A549 (cell line): ENCODE data around the gene SMPD1. TPM values are rescaled to one million over a fixed set of nuclear protein-coding genes. Genes with fewer than 3 reads are reported as not detected.

Experiments used
- ATAC-seq, 2 experiments: fragments of 200-7000 bp in 1 of 2; fragments of >200 bp in 1 of 2; cut with Nextera tagmentation in 1 of 2; cut with Tn5 transposase in 1 of 2; 3 replicates each; pipeline versions ENCODE4 v1.8.0 to v1.9.1; 2018 to 2020; ENCODE audit warnings: mild to moderate bottlenecking in 1 of 2, moderate library complexity in 1 of 2
- CTCF ChIA-PET: fragments of 300-600 bp; sonication (Branson Sonifier 250); formaldehyde crosslinking; extraction: SDS; loops from one replicate; lab custom pipeline; 2021; ENCODE audit warnings: antibody characterized with exemption, inconsistent platforms; lab: Yijun Ruan, JAX
- POLR2A ChIA-PET: fragments of 350-600 bp; formaldehyde crosslinking; extraction: SDS; loops from one replicate; lab custom pipeline; 2021; ENCODE audit warnings: antibody characterized with exemption, inconsistent platforms; lab: Yijun Ruan, JAX
- DNase-seq, 2 experiments: peaks; one replicate each; pipeline versions ENCODE4 v3.0.0 to v3.0.0-alpha.2; 2011 to 2016; ENCODE audit warnings: low read depth in 1 of 2, low spot score in 1 of 2
- FAIRE-seq: peaks from 2 replicates; lab custom pipeline; 2011; peaks lifted over from hg19 to GRCh38; lab: Jason Lieb, UNC
- H3K27ac ChIP-seq, 2 experiments: fragments of >200 bp; sonication (Bioruptor Twin); formaldehyde crosslinking; 3 replicates each; pipeline ENCODE4 v1.5.1; 2016 to 2017
- H3K4me1 ChIP-seq: fragments of >200 bp; sonication (Bioruptor Twin); formaldehyde crosslinking; 3 replicates; pipeline ENCODE4 v1.6.1; 2016
- H3K4me2 ChIP-seq: fragments of >200 bp; sonication (Bioruptor Twin); formaldehyde crosslinking; 3 replicates; pipeline ENCODE4 v1.6.1; 2016
- H3K4me3 ChIP-seq: fragments of >200 bp; sonication (Bioruptor Twin); formaldehyde crosslinking; 3 replicates; pipeline ENCODE4 v1.5.1; 2016
- H3K9me3 ChIP-seq: fragments of >200 bp; sonication (Bioruptor Twin); formaldehyde crosslinking; 3 replicates; pipeline ENCODE4 v1.6.1; 2016
- ATOH8 ChIP-seq: fragments of 250-450 bp; sonication (Bioruptor Pico); IDR thresholded peaks from 2 replicates; pipeline ENCODE4 v1.5.0; 2020; ENCODE audit warnings: low read depth, mild to moderate bottlenecking, moderate library complexity
- E2F6 ChIP-seq: IDR thresholded peaks from 2 replicates; pipeline ENCODE4 v1.6.1; 2012; ENCODE audit warnings: low read depth, borderline replicate concordance
- EHF ChIP-seq: fragments of 250-450 bp; sonication (Bioruptor Pico); IDR thresholded peaks from 2 replicates; pipeline ENCODE4 v1.5.0; 2020; ENCODE audit warnings: mild to moderate bottlenecking
- EHMT2 ChIP-seq: fragments of 200-600 bp; sonication (generic); IDR thresholded peaks from 2 replicates; pipeline ENCODE4 v1.6.1; 2016; ENCODE audit warnings: antibody characterized with exemption, low read depth, mild to moderate bottlenecking, moderate library complexity
- FOSL2 ChIP-seq, 2 experiments: fragments of 450-650 bp in 1 of 2; fragments of >200 bp in 1 of 2; sonication (Bioruptor Twin) in 1 of 2; formaldehyde crosslinking; IDR thresholded peaks; 2 replicates each; pipeline versions ENCODE4 v1.5.0 to v1.6.1; 2016 to 2020; ENCODE audit warnings: mild to moderate bottlenecking in 1 of 2, moderate library complexity in 1 of 2
- FOXS1 ChIP-seq: fragments of 250-450 bp; sonication (Bioruptor Pico); IDR thresholded peaks from 2 replicates; pipeline ENCODE4 v1.5.0; 2020; ENCODE audit warnings: mild to moderate bottlenecking, moderate library complexity
- GATA3 ChIP-seq: IDR thresholded peaks from 2 replicates; pipeline ENCODE4 v1.6.1; 2012; ENCODE audit warnings: borderline replicate concordance
- HDAC2 ChIP-seq: fragments of 200-600 bp; sonication (generic); IDR thresholded peaks from 2 replicates; pipeline ENCODE4 v1.6.1; 2016
- HMGXB4 ChIP-seq: fragments of 250-450 bp; sonication (Bioruptor Pico); IDR thresholded peaks from 2 replicates; pipeline ENCODE4 v1.5.0; 2021; ENCODE audit warnings: mild to moderate bottlenecking, moderate library complexity, borderline replicate concordance
- HOXA7 ChIP-seq: fragments of 250-450 bp; sonication (Bioruptor Pico); IDR thresholded peaks from 2 replicates; pipeline ENCODE4 v1.5.0; 2020; ENCODE audit warnings: mild to moderate bottlenecking, moderate library complexity
- JUN ChIP-seq, 2 experiments: fragments of >200 bp; sonication (Bioruptor Twin); formaldehyde crosslinking; IDR thresholded peaks; 2 replicates in 1 of 2; 3 replicates in 1 of 2; pipeline ENCODE4 v1.6.1; 2016 to 2017
- KDM1A ChIP-seq: fragments of 200-600 bp; sonication (generic); IDR thresholded peaks from 2 replicates; pipeline ENCODE4 v1.6.1; 2016; ENCODE audit warnings: low read depth, mild to moderate bottlenecking
- KDM5A ChIP-seq: fragments of 200-600 bp; sonication (generic); IDR thresholded peaks from 2 replicates; pipeline ENCODE4 v1.6.1; 2016; ENCODE audit warnings: antibody characterized with exemption, mild to moderate bottlenecking
- MAFK ChIP-seq: fragments of 450-650 bp; IDR thresholded peaks from 2 replicates; pipeline ENCODE4 v1.6.1; 2014; ENCODE audit not compliant: partially characterized antibody
- MAX ChIP-seq: IDR thresholded peaks from 2 replicates; pipeline ENCODE4 v1.6.1; 2012
- MYC ChIP-seq: IDR thresholded peaks from 2 replicates; pipeline ENCODE4 v1.6.1; 2012; ENCODE audit warnings: mild to moderate bottlenecking, inconsistent platforms, low read length, improper control_type of control experiment, borderline replicate concordance
- NR3C1 ChIP-seq: fragments of >200 bp; sonication (Bioruptor Twin); formaldehyde crosslinking; IDR thresholded peaks from 3 replicates; pipeline ENCODE4 v1.6.1; 2017
- PBX3 ChIP-seq: IDR thresholded peaks from 2 replicates; pipeline ENCODE4 v1.6.1; 2012
- POLR2A ChIP-seq: IDR thresholded peaks from 2 replicates; pipeline ENCODE4 v1.6.1; 2012; ENCODE audit warnings: mild to moderate bottlenecking, low read length
- RAD21 ChIP-seq, 2 experiments: fragments of >200 bp in 1 of 2; sonication (Bioruptor Twin) in 1 of 2; formaldehyde crosslinking in 1 of 2; IDR thresholded peaks in 1 of 2; conservative IDR thresholded peaks in 1 of 2; 2 replicates in 1 of 2; 3 replicates in 1 of 2; pipeline ENCODE4 v1.6.1; 2012 to 2018; ENCODE audit warnings: inconsistent platforms in 1 of 2
- RCOR1 ChIP-seq: fragments of 150-350 bp; IDR thresholded peaks from 2 replicates; pipeline ENCODE4 v1.6.1; 2014; ENCODE audit warnings: antibody characterized with exemption, low read length, low read depth
- RFX5 ChIP-seq: fragments of 450-650 bp; IDR thresholded peaks from 2 replicates; pipeline ENCODE4 v1.7.1; 2014; ENCODE audit warnings: antibody characterized with exemption, mild to moderate bottlenecking, moderate library complexity
- SMC3 ChIP-seq: fragments of >200 bp; sonication (Bioruptor Twin); formaldehyde crosslinking; IDR thresholded peaks from 3 replicates; pipeline ENCODE4 v1.6.1; 2018; ENCODE audit warnings: inconsistent platforms
- TFCP2L1 ChIP-seq: fragments of 250-450 bp; sonication (Bioruptor Pico); IDR thresholded peaks from 2 replicates; pipeline ENCODE4 v1.5.0; 2021; ENCODE audit warnings: mild to moderate bottlenecking
- ZFP36 ChIP-seq: fragments of 450-650 bp; IDR thresholded peaks from 2 replicates; pipeline ENCODE4 v1.6.1; 2014; ENCODE audit warnings: borderline replicate concordance; ENCODE audit not compliant: partially characterized antibody
- WGBS: methylation state at CpG from one replicate; pipeline ENCODE4 v1.1.6; 2017; ENCODE audit errors: missing lambda C conversion rate; 5-methylcytosine and 5-hydroxymethylcytosine counted together
- polyA minus RNA-seq: library from RNA; depleted of rRNA, polyadenylated mRNA; stranded (reverse); fragments of >200 nt; gene quantifications from 2 replicates; pipeline ENCODE4 v1.2.3, GENCODE V29; 2011; rRNA and poly(A)+ RNA removed
- polyA plus RNA-seq, 4 experiments: library from polyadenylated mRNA; depleted of rRNA in 3 of 4; stranded (reverse); fragments of >200 nt; fragmentation: RNase III in 1 of 4; extraction: RNeasy Plus Mini Kit Qiagen cat#74134 plus additional on column Dnase treatment in 1 of 4; gene quantifications; 2 replicates in 3 of 4; 3 replicates in 1 of 4; pipeline ENCODE4 v1.2.3, GENCODE V29; 2011 to 2017

SMPD1 gene
- 5.1 and 5.5 TPM in 2 replicates for polyA plus RNA-seq (2011; rRNA removed)
- polyA plus RNA-seq (2012; cell fraction: cytosol; rRNA removed) = 5.2 and 6.7 TPM in 2 replicates
- 9.4 and 10.6 TPM in 2 replicates for polyA plus RNA-seq (2012; cell fraction: nucleus; rRNA removed)
- 5.7 to 6.8 TPM (median 6.5 TPM) in 3 replicates for polyA plus RNA-seq (2017; fragmentation: RNase III; extraction: RNeasy Plus Mini Kit Qiagen cat#74134 plus additional on column Dnase treatment)
- polyA minus RNA-seq = 7.1 and 8.0 TPM in 2 replicates

GRCh38 chr11:6389905-6390717 is at the start of gene SMPD1:
SMPD1 (plus strand) TSS chr11:6390474; CDS start chr11:6390599, 125 bp downstream.
- Histone ChIP-seq H3K27ac (peak within 1 kb of the TSS; percentile 77 to 87), H3K4me2 (peak within 1 kb of the TSS; percentile 82), H3K4me3 (peak within 1 kb of the TSS; percentile 51), H3K4me1 (peaks cover 32% of the 10 kb centered on the region), H3K9me3 (no peaks in the 10 kb centered on the region)
- TF ChIP-seq RCOR1 (no peak), POLR2A (0 out of 2 replicates have a peak, but pooled peaks have one; percentile 31), PBX3 (peak; percentile 67; the same call in 1 of the 2 replicates), SMC3 (no peak), GATA3 (0 out of 2 replicates have a peak, but pooled peaks have one; percentile 9), TFCP2L1 (CRISPR knock-in tag) (no peak), MAX (peak; percentile 40), HDAC2 (no peak), KDM1A (no peak), MYC (0 out of 2 replicates have a peak, but pooled peaks have one; percentile 15), E2F6 (0 out of 2 replicates have a peak, but pooled peaks have one; percentile 54), JUN (IDR thresholded peaks at IDR 0.05) (peak in 1 of 2 experiments; percentile 41; a peak in 2 of 5 replicates), FOSL2 (IDR thresholded peaks at IDR 0.05) (no peak), FOSL2 (CRISPR knock-in tag; IDR thresholded peaks at IDR 0.05) (peak; percentile 49), ZFP36 (no peak), KDM5A (no peak), NR3C1 (no peak), HOXA7 (CRISPR knock-in tag) (no peak)
- DNase-seq = peak; percentile 82
- CTCF ChIA-PET = interaction anchor here (0.6 to 3.7 kb wide), 7 partner anchors 11 to 115 kb away, joined by 3 to 45 read pairs (median 5); no protein-coding TSS in a partner anchor
- no peak for FAIRE-seq
- POLR2A ChIA-PET = interaction anchor here (1.0 to 4.3 kb wide), 4 partner anchors 10 to 91 kb away, joined by 3 to 26 read pairs (median 5); partner anchors contain the start of genes APBB1, ARFIP2 and TIMM10B
- 1% methylated on average over 20 of the region's 63 CpGs for WGBS
- peak; percentile 90 to 94 for ATAC-seq

- CTCF ChIA-PET = interaction anchor here (4.3 to 10.3 kb wide), 2 partner anchors 8 to 18 kb away, joined by 25 to 85 read pairs; no protein-coding TSS in a partner anchor
- no peak for TF ChIP-seq ATOH8 (CRISPR knock-in tag)
- no peak for TF ChIP-seq KDM5A
- TF ChIP-seq MAFK = no peak
- no peak for TF ChIP-seq EHF (CRISPR knock-in tag)
- no peak for TF ChIP-seq RAD21 (conservative IDR thresholded peaks at IDR 0.05 in 1 of 2, IDR thresholded peaks at IDR 0.05 in 1 of 2)
- no peak for TF ChIP-seq EHMT2
- TF ChIP-seq RFX5 = no peak
- TF ChIP-seq FOXS1 (CRISPR knock-in tag) = no peak
- no peak for TF ChIP-seq HMGXB4 (CRISPR knock-in tag)
- POLR2A ChIA-PET = no interaction called here
- no peak overlapping the region for H3K27ac ChIP-seq
- FAIRE-seq = no peak
- no peak overlapping the region for H3K4me2 ChIP-seq
- no peaks in the 10 kb centered on the region for H3K4me1 ChIP-seq
- no peaks in the 10 kb centered on the region for H3K9me3 ChIP-seq
- H3K4me3 ChIP-seq = no peak overlapping the region
- 38% methylated on average over 1 of the region's 1 CpG for WGBS
- no peak for ATAC-seq
- DNase-seq = no peak
Measured at GRCh38 chr11:6345366-6345765, 44.9 kb upstream of the SMPD1 start.
